Breast epithelium (tissue), 3 donors: ENCODE results near the gene NINJ2.

Experiments
- CTCF ChIP-seq, 3 donors: fragments of 450-650 bp; IDR thresholded peaks; one replicate each; pipeline ENCODE4 v1.5.1; 2016 to 2017; ENCODE audit warnings: antibody characterized with exemption in 3 of 3, mild to moderate bottlenecking in 3 of 3, moderate library complexity in 3 of 3
- POLR2A ChIP-seq: fragments of 450-650 bp; IDR thresholded peaks from one replicate; pipeline ENCODE4 v1.6.1; 2016; ENCODE audit warnings: antibody characterized with exemption, mild to moderate bottlenecking, moderate library complexity

GRCh38 chr12:608921-609320 is 54.3 kb downstream of the NINJ2 start:
- TF ChIP-seq CTCF (IDR thresholded peaks at IDR 0.05) (no peak), POLR2A (no peak)
